ENCODE measurements around the gene MUC22.
"Not testable (repeated sequence)": the region's sequence is repeated elsewhere in the genome, so short reads cannot be mapped to it uniquely, and the experiment has no call there.

Gene MUC22

GRCh38 chr6:31048099-31048498 lies 37.8 kb downstream of the MUC22 start:
- DNase-seq (ENCODE audit: low spot score): no peak
- no peak for TF ChIP-seq CTCF (IDR thresholded peaks at IDR 0.05; ENCODE audit: extremely low read depth, missing control alignments)

- TF ChIP-seq CTCF (IDR thresholded peaks at IDR 0.05; ENCODE audit: extremely low read depth, missing control alignments): no peak
These were observed 39.2 kb downstream of the MUC22 start for GRCh38 chr6:31049518-31049917.

GRCh38 chr6:31053187-31053586 lies 42.9 kb downstream of the MUC22 start:
- not testable (repeated sequence) for DNase-seq (ENCODE audit: low spot score)

More at GRCh38 chr6:31049518-31049917, 39.2 kb downstream of the MUC22 start:
- no peak for DNase-seq (ENCODE audit: low spot score)

GRCh38 chr6:31053873-31054272 lies 43.6 kb downstream of the MUC22 start:
- no peak for TF ChIP-seq CTCF (IDR thresholded peaks at IDR 0.05; ENCODE audit: extremely low read depth, missing control alignments)
- no peak for DNase-seq (ENCODE audit: low spot score)

- TF ChIP-seq CTCF (IDR thresholded peaks at IDR 0.05; ENCODE audit: extremely low read depth, missing control alignments): no peak
- no peak for DNase-seq (ENCODE audit: low spot score)
These were observed 45.2 kb downstream of the MUC22 start for GRCh38 chr6:31055441-31055840.

GRCh38 chr6:31057426-31058003 lies 47.2 kb downstream of the MUC22 start:
- DNase-seq (ENCODE audit: low spot score): no peak
- TF ChIP-seq CTCF (IDR thresholded peaks at IDR 0.05; ENCODE audit: extremely low read depth, missing control alignments): no peak

GRCh38 chr6:31058128-31058894 lies 48.0 kb downstream of the MUC22 start:
- TF ChIP-seq CTCF (IDR thresholded peaks at IDR 0.05; ENCODE audit: extremely low read depth, missing control alignments): no peak
- DNase-seq (ENCODE audit: low spot score): no peak

- no peak for DNase-seq (ENCODE audit: low spot score)
- TF ChIP-seq CTCF (IDR thresholded peaks at IDR 0.05; ENCODE audit: extremely low read depth, missing control alignments): no peak
These were observed 49.9 kb downstream of the MUC22 start for GRCh38 chr6:31060145-31060544.

All from GM20000 (cell line).